ENCODE measurements around the gene SHISA5.

SHISA5 gene

DNA sequence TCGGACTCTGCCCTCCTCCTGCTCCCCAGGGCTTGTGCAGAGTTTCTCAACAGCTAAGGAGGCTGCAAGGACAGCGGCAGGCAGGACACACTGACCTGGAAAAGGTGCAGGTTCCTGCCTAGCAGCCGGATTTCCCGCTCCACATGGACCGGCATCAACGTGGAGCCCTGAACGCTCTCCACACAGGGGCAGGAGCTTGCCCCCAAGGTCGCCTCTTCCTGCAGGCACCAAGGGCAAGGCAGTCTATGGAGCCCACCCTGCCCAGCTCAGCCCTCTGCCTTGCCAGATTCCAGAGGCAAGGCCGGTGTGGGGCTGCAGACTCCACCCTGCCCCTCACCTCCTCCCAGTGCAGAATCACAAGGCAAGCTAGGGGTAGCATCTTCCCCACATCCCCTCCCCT, 84.8 kb downstream of the SHISA5 start:
- DNase-seq = no peak

- DNase-seq = no peak
These were observed 85.3 kb downstream of the SHISA5 start for GRCh38 chr3:48418651-48419050.

- DNase-seq = no peak
These were observed 85.8 kb downstream of the SHISA5 start for GRCh38 chr3:48418140-48418539.

All from nucleus accumbens (tissue), 56 donors.